Fibroblast of lung (primary cell): Measurements from ENCODE around the gene OTOG. TPM values are rescaled to one million over a fixed set of nuclear protein-coding genes. Genes with fewer than 3 reads are reported as not detected.

ENCODE experiments used
- DNase-seq, 2 donors: peaks; one replicate each; pipeline versions ENCODE4 v3.0.0 to v3.0.0-alpha.2; 2010; ENCODE audit warnings: low read depth in 2 of 2
- H2AFZ ChIP-seq: 2 replicates; pipeline ENCODE4 v1.5.1; 2012; ENCODE audit warnings: low read length, control low read depth, inconsistent platforms
- H3K27ac ChIP-seq: 2 replicates; pipeline ENCODE4 v1.5.1; 2011; ENCODE audit warnings: low read length, control low read depth; ENCODE audit not compliant: insufficient read depth
- H3K27me3 ChIP-seq: 2 replicates; pipeline ENCODE4 v1.5.1; 2011; ENCODE audit warnings: mild to moderate bottlenecking, low read length; ENCODE audit not compliant: control insufficient read depth, insufficient read depth
- H3K36me3 ChIP-seq: 2 replicates; pipeline ENCODE4 v1.5.1; 2011; ENCODE audit warnings: low read length; ENCODE audit not compliant: control insufficient read depth, insufficient read depth
- H3K4me1 ChIP-seq: 2 replicates; pipeline ENCODE4 v1.5.1; 2011; ENCODE audit warnings: low read length; ENCODE audit not compliant: control insufficient read depth, insufficient read depth; ENCODE audit errors: extremely low read depth
- H3K4me2 ChIP-seq: 2 replicates; pipeline ENCODE4 v1.5.1; 2011; ENCODE audit warnings: low read length, control low read depth; ENCODE audit not compliant: insufficient read depth; ENCODE audit errors: extremely low read depth
- H3K4me3 ChIP-seq, 4 experiments: fragments of 200-600 bp in 1 of 4; sonication (generic) in 1 of 4; replicated peaks in 1 of 4; 2 replicates each; pipeline ENCODE4 v1.5.1; 2011 to 2016; ENCODE audit warnings: low read length in 4 of 4, low read depth in 3 of 4, mild to moderate bottlenecking in 3 of 4, control low read depth in 2 of 4, inconsistent platforms in 1 of 4, mixed read lengths in 1 of 4; ENCODE audit not compliant: insufficient read depth in 1 of 4; ENCODE audit errors: control extremely low read depth in 1 of 4
- H3K79me2 ChIP-seq: 2 replicates; pipeline ENCODE4 v1.5.1; 2012; ENCODE audit warnings: mild to moderate bottlenecking, low read length, inconsistent platforms; ENCODE audit not compliant: control insufficient read depth, insufficient read depth
- H3K9ac ChIP-seq: 2 replicates; pipeline ENCODE4 v1.5.1; 2011; ENCODE audit warnings: mild to moderate bottlenecking, low read length, control low read depth; ENCODE audit not compliant: insufficient read depth
- H3K9me3 ChIP-seq: 2 replicates; pipeline ENCODE4 v1.5.1; 2012; ENCODE audit warnings: low read depth, low read length; ENCODE audit not compliant: control insufficient read depth, insufficient read depth
- H4K20me1 ChIP-seq: 2 replicates; pipeline ENCODE4 v1.5.1; 2011; ENCODE audit warnings: low read length; ENCODE audit not compliant: control insufficient read depth, insufficient read depth; ENCODE audit errors: extremely low read depth
- CTCF ChIP-seq, 2 donors: IDR thresholded peaks in 1 of 2; conservative IDR thresholded peaks in 1 of 2; 1 replicate in 1 of 2; 2 replicates in 1 of 2; pipeline ENCODE4 v1.5.1; 2011 to 2012; ENCODE audit warnings: low read length in 2 of 2, control low read depth in 1 of 2, inconsistent platforms in 1 of 2, low read depth in 1 of 2, mild to moderate bottlenecking in 1 of 2
- EZH2 ChIP-seq: IDR thresholded peaks from 2 replicates; pipeline ENCODE4 v1.5.1; 2012; ENCODE audit warnings: low read length, control low read depth, mild to moderate bottlenecking; ENCODE audit errors: missing control alignments
- polyA plus RNA-seq, 2 donors: library from polyadenylated mRNA; depleted of rRNA in 1 of 2; stranded (reverse) in 1 of 2; unstranded in 1 of 2; fragments of >200 nt; gene quantifications; 2 replicates each; pipeline ENCODE4 v1.2.1, GENCODE V29; 2011 to 2012; ENCODE audit warnings: missing spikeins in 1 of 2
- total RNA-seq: library from RNA; depleted of rRNA; stranded (reverse); fragments of >200 nt; gene quantifications from 2 replicates; pipeline ENCODE4 v1.2.1, GENCODE V29; 2014

The OTOG gene
- total and polyA plus RNA-seq, 2 donors (not counting 1 experiment from before 2014, with no cell fraction given) = not detected

GRCh38 chr11:17651681-17652080 lies 104.6 kb downstream of the OTOG start:
- no peak overlapping the region for H3K4me2 ChIP-seq
- no peak overlapping the region for H3K9ac ChIP-seq
- H3K79me2 ChIP-seq = no peaks in the 10 kb centered on the region
- no peaks in the 10 kb centered on the region for H3K27me3 ChIP-seq
- TF ChIP-seq EZH2 (no peak), CTCF (conservative IDR thresholded peaks at IDR 0.05 in 1 of 2, IDR thresholded peaks at IDR 0.05 in 1 of 2; ENCODE audit: low read depth in 1 of 2, low read length in 2 of 2) (no peak)
- H4K20me1 ChIP-seq = no peaks in the 10 kb centered on the region
- no peak for DNase-seq
- no peaks in the 10 kb centered on the region for H3K9me3 ChIP-seq
- no peaks in the 10 kb centered on the region for H3K4me1 ChIP-seq
- H3K27ac ChIP-seq = no peak overlapping the region
- H3K36me3 ChIP-seq = no peaks in the 10 kb centered on the region
- H2AFZ ChIP-seq = no peak overlapping the region
- H3K4me3 ChIP-seq = no peak overlapping the region

DNA sequence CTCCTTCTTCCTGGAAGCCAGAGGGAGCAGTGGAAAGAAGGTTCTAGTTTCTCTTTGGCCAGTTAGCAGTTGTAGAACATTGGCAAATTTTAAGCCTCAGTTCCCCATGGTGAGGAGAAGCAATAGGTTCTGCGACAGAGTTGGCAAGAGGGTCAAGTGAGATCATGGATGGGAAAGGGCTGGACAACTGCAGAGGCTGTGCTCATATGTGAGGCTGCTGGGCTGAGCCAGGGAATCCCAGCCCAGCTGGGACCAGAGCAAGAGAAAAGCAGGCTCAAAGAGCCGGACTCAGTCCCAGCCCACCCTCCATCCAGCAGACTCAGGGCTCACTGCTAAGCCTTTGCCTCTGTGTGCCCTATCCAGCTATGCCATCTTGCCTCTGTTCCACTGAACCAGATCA lies 105.5 kb downstream of the OTOG start:
- H4K20me1 ChIP-seq = no peaks in the 10 kb centered on the region
- H3K36me3 ChIP-seq = no peaks in the 10 kb centered on the region
- no peaks in the 10 kb centered on the region for H3K27me3 ChIP-seq
- H3K4me1 ChIP-seq = no peaks in the 10 kb centered on the region
- no peaks in the 10 kb centered on the region for H3K79me2 ChIP-seq
- no peak overlapping the region for H3K4me2 ChIP-seq
- DNase-seq = no peak
- H3K9me3 ChIP-seq = no peaks in the 10 kb centered on the region
- TF ChIP-seq CTCF (conservative IDR thresholded peaks at IDR 0.05 in 1 of 2, IDR thresholded peaks at IDR 0.05 in 1 of 2; ENCODE audit: low read depth in 1 of 2, low read length in 2 of 2) (no peak), EZH2 (no peak)
- H3K9ac ChIP-seq = no peak overlapping the region
- H2AFZ ChIP-seq = no peak overlapping the region
- no peak overlapping the region for H3K4me3 ChIP-seq
- no peak overlapping the region for H3K27ac ChIP-seq

DNA sequence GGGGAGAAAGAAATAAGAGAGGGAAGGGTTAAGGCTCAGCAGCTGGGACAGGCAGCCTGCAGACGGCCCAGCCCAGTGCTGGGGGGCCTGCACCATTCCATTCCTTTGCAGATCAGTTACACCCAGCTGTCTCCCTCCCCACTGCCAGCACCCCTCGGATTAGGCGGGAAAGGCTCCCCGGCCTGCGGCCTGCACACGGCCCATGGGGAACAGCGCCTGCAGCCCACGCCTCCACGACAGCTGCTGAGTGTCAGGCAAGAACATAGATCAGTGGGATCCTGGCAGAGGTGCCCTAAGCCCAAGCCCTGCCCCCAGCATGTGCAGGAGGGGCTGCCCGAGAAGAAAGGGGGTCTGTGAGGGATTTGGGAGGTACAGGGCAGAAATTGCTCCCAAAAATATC lies 106.6 kb downstream of the OTOG start:
- no peaks in the 10 kb centered on the region for H3K4me1 ChIP-seq
- no peaks in the 10 kb centered on the region for H4K20me1 ChIP-seq
- H3K27me3 ChIP-seq = no peaks in the 10 kb centered on the region
- no peak overlapping the region for H2AFZ ChIP-seq
- H3K4me3 ChIP-seq = no peak overlapping the region
- H3K36me3 ChIP-seq = no peaks in the 10 kb centered on the region
- H3K79me2 ChIP-seq = no peaks in the 10 kb centered on the region
- H3K27ac ChIP-seq = no peak overlapping the region
- DNase-seq = no peak
- no peak overlapping the region for H3K4me2 ChIP-seq
- H3K9me3 ChIP-seq = no peaks in the 10 kb centered on the region
- no peak overlapping the region for H3K9ac ChIP-seq
- no peak for TF ChIP-seq EZH2
- TF ChIP-seq CTCF (conservative IDR thresholded peaks at IDR 0.05 in 1 of 2, IDR thresholded peaks at IDR 0.05 in 1 of 2; ENCODE audit: low read depth in 1 of 2, low read length in 2 of 2) = no peak
